HG03558 (cell line): ENCODE results near the gene FAM72B.
"Not testable (repeated sequence)": the region's sequence is repeated elsewhere in the genome, so short reads cannot be mapped to it uniquely, and the experiment has no call there.

Experiments
- ATAC-seq: cut with Tn5 transposase; IDR thresholded peaks from one replicate; pipeline ENCODE4 v1.9.1; 2021; ENCODE audit warnings: moderate number of reproducible peaks; ENCODE audit not compliant: unreplicated experiment; ENCODE audit errors: extremely low read depth

The FAM72B gene

GRCh38 chr1:121156958-121157603 lies 27.1 kb downstream of the FAM72B start:
- ATAC-seq, result not testable (repeated sequence)

- ATAC-seq, result not testable (repeated sequence)
Measured at GRCh38 chr1:121155671-121156358, 28.3 kb downstream of the FAM72B start.

- not testable (repeated sequence) for ATAC-seq
Measured at GRCh38 chr1:121154811-121155210, 29.3 kb downstream of the FAM72B start.

GRCh38 chr1:121152788-121153187 lies 31.4 kb downstream of the FAM72B start:
- ATAC-seq, result not testable (repeated sequence)

- not testable (repeated sequence) for ATAC-seq
Measured at GRCh38 chr1:121151294-121151693, 32.8 kb downstream of the FAM72B start.

GRCh38 chr1:121148489-121149190 lies 35.5 kb downstream of the FAM72B start:
- not testable (repeated sequence) for ATAC-seq

- ATAC-seq, result not testable (repeated sequence)
Measured at GRCh38 chr1:121140393-121140792, 43.7 kb downstream of the FAM72B start.

GRCh38 chr1:121131494-121131893 lies 52.6 kb downstream of the FAM72B start:
- not testable (repeated sequence) for ATAC-seq

- not testable (repeated sequence) for ATAC-seq
Measured at GRCh38 chr1:121118480-121118824, 65.7 kb downstream of the FAM72B start.
